T-helper 17 cell (primary cell): ENCODE data around the gene TNN. TPM values are rescaled to one million over a fixed set of nuclear protein-coding genes. Genes with fewer than 3 reads are reported as not detected.
A peak's percentile ranks its signal among the peaks of the same experiment; 100 is the strongest.
"Not testable (repeated sequence)": the region's sequence is repeated elsewhere in the genome, so short reads cannot be mapped to it uniquely, and the experiment has no call there.

Source experiments
- ATAC-seq: fragments of 150-1000 bp; cut with Tn5 transposase; 2 replicates; pipeline ENCODE4 v1.10.0; 2021; ENCODE audit warnings: mild to moderate bottlenecking, moderate library complexity
- DNase-seq, 3 donors: peaks; one replicate each; pipeline versions ENCODE4 v3.0.0 to v3.0.0-alpha.2; 2020 to 2021
- H3K9me3 ChIP-seq: one replicate; pipeline ENCODE4 v1.7.0; 2013; ENCODE audit warnings: low read length, mild to moderate bottlenecking; ENCODE audit not compliant: control insufficient read depth, poor library complexity, severe bottlenecking
- H3K27ac Mint-ChIP-seq: one replicate; pipeline ENCODE4 v1.8.0; 2022; ENCODE audit warnings: mild to moderate bottlenecking, moderate library complexity, mixed read lengths
- H3K27me3 Mint-ChIP-seq: one replicate; pipeline ENCODE4 v1.8.0; 2022; ENCODE audit warnings: mixed read lengths
- H3K36me3 Mint-ChIP-seq: one replicate; pipeline ENCODE4 v1.8.0; 2022; ENCODE audit warnings: low read depth, mixed read lengths
- H3K4me1 Mint-ChIP-seq: one replicate; pipeline ENCODE4 v1.8.0; 2022; ENCODE audit warnings: mild to moderate bottlenecking, mixed read lengths
- H3K4me3 Mint-ChIP-seq: one replicate; pipeline ENCODE4 v1.8.0; 2022; ENCODE audit warnings: mild to moderate bottlenecking, moderate library complexity, mixed read lengths
- total RNA-seq, 4 donors: library from RNA in 2 of 4; stranded (reverse) in 2 of 4; gene quantifications; one replicate each; pipeline ENCODE4 v1.2.3 and lab custom pipeline; 2022 to 2026

Gene TNN
- total RNA-seq, 2 donors from 2014 or later = not detected

DNA sequence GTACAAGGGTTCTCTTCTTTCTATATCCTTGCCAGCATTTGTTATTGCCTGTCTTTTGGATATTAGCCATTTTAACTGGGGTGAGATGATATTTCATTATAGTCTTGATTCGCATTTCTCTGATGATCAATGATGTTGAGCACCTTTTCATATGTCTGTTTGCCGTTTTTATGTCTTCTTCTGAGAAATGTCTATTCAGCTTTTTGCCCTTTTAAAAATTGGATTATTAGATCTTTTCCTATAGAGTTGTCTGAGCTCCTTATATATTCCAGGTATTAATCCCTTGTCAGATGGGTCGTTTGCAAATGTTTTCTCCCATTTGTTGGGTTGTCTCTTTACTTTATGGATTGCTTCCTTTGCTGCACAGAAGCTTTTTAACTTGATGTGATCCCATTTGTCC, 25.0 kb upstream of the TNN start:
- peaks cover 4% of the 10 kb centered on the region for H3K36me3 Mint-ChIP-seq
- H3K4me1 Mint-ChIP-seq = no peaks in the 10 kb centered on the region
- H3K27ac Mint-ChIP-seq = no peak overlapping the region
- H3K9me3 ChIP-seq = no peaks in the 10 kb centered on the region
- H3K27me3 Mint-ChIP-seq = peaks cover 41% of the 10 kb centered on the region
- H3K4me3 Mint-ChIP-seq = no peak overlapping the region
- DNase-seq = no peak
- no peak for ATAC-seq

DNA sequence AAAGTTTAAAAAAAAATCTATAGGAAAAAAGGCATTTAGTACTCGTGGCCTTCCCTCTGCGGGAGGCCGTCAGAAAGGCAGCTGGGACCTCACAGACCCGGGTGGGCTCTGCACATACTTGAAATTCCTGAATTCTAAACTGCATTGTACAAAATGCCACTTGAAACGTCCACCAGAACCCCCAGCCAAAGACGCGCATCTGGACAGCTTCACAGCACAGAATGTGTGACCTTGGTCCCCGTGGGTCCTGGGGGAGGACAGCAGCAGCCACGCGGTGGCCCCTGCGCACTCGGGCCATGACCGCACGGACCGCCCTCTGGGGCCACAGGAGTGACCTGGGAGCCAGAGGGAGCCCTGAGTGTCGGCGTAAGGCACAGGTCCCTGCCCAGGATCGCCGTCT, 23.8 kb upstream of the TNN start:
- H3K9me3 ChIP-seq = no peaks in the 10 kb centered on the region
- ATAC-seq (no peak), DNase-seq (no peak)
- Mint-ChIP-seq H3K4me1 (no peaks in the 10 kb centered on the region), H3K4me3 (no peak overlapping the region), H3K27me3 (peaks cover 48% of the 10 kb centered on the region), H3K36me3 (peaks cover 6% of the 10 kb centered on the region), H3K27ac (no peak overlapping the region)

DNA sequence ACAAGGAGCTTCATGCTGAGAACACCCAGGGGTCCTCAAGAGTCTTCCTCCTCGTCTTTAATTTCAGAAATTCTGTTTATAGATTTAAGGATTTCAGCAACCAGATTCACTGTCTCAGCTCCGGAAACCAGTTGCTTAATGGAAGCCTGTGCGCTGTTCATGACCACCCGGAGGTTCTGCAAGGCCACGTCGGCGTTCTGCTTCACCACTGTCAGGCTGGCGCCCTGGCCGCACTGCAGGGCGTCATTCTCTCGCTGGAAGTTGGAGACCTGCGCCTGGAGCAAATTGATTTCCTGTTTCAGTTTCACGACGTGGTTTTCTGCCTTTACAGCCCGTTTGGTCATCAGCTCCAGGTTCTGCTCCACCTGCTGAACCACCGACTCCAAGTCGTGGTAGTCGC, 23.0 kb upstream of the TNN start:
- H3K36me3 Mint-ChIP-seq, H3K4me1 Mint-ChIP-seq, ATAC-seq, H3K4me3 Mint-ChIP-seq, H3K27ac Mint-ChIP-seq, H3K9me3 ChIP-seq, DNase-seq: not testable (repeated sequence)
- peaks cover 52% of the 10 kb centered on the region for H3K27me3 Mint-ChIP-seq

DNA sequence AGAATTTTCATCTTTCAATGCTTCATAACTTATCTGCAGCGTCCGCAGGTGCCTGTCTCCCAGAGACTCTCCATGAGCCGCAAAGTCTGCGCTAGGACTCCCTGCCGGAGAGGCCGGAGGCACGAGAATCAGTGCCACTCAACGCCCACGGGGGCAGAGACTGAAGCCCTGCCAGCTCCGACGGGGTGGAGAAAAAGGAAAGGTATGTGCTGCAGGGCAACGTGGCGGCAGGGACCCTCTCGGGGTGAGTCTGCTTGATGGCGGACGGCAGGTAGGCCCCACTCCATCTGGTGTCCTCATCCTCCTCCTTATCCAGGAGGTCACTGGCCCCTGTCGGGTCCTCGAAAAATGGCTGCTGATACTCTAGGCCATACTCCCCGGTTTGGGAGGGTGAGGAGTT, 22.5 kb upstream of the TNN start:
- no peak overlapping the region for H3K4me3 Mint-ChIP-seq
- no peaks in the 10 kb centered on the region for H3K9me3 ChIP-seq
- peaks cover 6% of the 10 kb centered on the region for H3K36me3 Mint-ChIP-seq
- ATAC-seq (no peak), DNase-seq (no peak)
- H3K27ac Mint-ChIP-seq = no peak overlapping the region
- peaks cover 53% of the 10 kb centered on the region for H3K27me3 Mint-ChIP-seq
- no peaks in the 10 kb centered on the region for H3K4me1 Mint-ChIP-seq

GRCh38 chr1:175045519-175045918, 22.1 kb upstream of the TNN start:
- H3K4me1 Mint-ChIP-seq = no peaks in the 10 kb centered on the region
- ATAC-seq (no peak), DNase-seq (no peak)
- no peak overlapping the region for H3K27ac Mint-ChIP-seq
- peaks cover 6% of the 10 kb centered on the region for H3K36me3 Mint-ChIP-seq
- H3K4me3 Mint-ChIP-seq = no peak overlapping the region
- H3K9me3 ChIP-seq = no peaks in the 10 kb centered on the region
- peaks cover 57% of the 10 kb centered on the region for H3K27me3 Mint-ChIP-seq

GRCh38 chr1:175050992-175051391, 16.6 kb upstream of the TNN start:
- no peak overlapping the region for H3K4me3 Mint-ChIP-seq
- H3K9me3 ChIP-seq = no peaks in the 10 kb centered on the region
- H3K27me3 Mint-ChIP-seq = peaks cover 80% of the 10 kb centered on the region
- no peak overlapping the region for H3K27ac Mint-ChIP-seq
- peaks cover 7% of the 10 kb centered on the region for H3K36me3 Mint-ChIP-seq
- no peak for DNase-seq
- peaks cover 2% of the 10 kb centered on the region for H3K4me1 Mint-ChIP-seq
- no peak for ATAC-seq

GRCh38 chr1:175054736-175055135, 12.9 kb upstream of the TNN start:
- no peak for ATAC-seq
- Mint-ChIP-seq H3K27ac (no peak overlapping the region), H3K27me3 (peaks cover 55% of the 10 kb centered on the region), H3K36me3 (peaks cover 3% of the 10 kb centered on the region), H3K4me1 (peaks cover 2% of the 10 kb centered on the region), H3K4me3 (no peak overlapping the region)
- no peaks in the 10 kb centered on the region for H3K9me3 ChIP-seq
- DNase-seq = no peak

DNA sequence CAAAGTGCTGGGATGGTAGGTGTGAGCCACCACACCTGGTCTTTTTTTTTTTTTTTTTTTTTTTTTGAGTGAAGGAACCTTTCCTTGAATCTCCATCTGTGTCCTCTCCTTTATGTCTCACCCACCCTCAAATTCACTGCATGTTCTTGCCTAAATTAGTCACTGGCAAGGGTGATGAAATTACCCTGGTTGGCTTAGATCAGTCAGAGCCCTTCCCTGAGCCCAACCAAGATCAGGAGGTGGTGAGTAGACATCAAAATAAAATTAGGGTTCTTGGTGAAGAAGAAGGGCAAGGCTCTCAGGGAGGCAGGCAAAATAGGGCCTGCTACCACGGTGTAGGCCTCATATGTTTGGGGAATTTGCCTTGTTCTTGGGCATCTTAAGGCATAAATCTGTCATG, 5.3 kb upstream of the TNN start:
- Mint-ChIP-seq H3K27me3 (peaks cover 41% of the 10 kb centered on the region), H3K27ac (no peak overlapping the region), H3K4me1 (peaks cover 2% of the 10 kb centered on the region), H3K4me3 (no peak overlapping the region), H3K36me3 (peaks cover 3% of the 10 kb centered on the region)
- DNase-seq (no peak), ATAC-seq (no peak)
- no peaks in the 10 kb centered on the region for H3K9me3 ChIP-seq

GRCh38 chr1:175062858-175063257, 4.8 kb upstream of the TNN start:
- ATAC-seq (no peak), DNase-seq (no peak)
- Mint-ChIP-seq H3K4me1 (peaks cover 2% of the 10 kb centered on the region), H3K27ac (no peak overlapping the region), H3K27me3 (peaks cover 47% of the 10 kb centered on the region), H3K4me3 (no peak overlapping the region), H3K36me3 (peaks cover 3% of the 10 kb centered on the region)
- H3K9me3 ChIP-seq = no peaks in the 10 kb centered on the region

- H3K4me3 Mint-ChIP-seq = no peak overlapping the region
These were observed 3.2 kb downstream of the TNN start for GRCh38 chr1:175070818-175071217.

GRCh38 chr1:175071276-175071943, 3.8 kb downstream of the TNN start:
- H3K4me1 Mint-ChIP-seq = peaks cover 6% of the 10 kb centered on the region
- no peaks in the 10 kb centered on the region for H3K9me3 ChIP-seq
- H3K36me3 Mint-ChIP-seq = no peaks in the 10 kb centered on the region
- H3K27ac Mint-ChIP-seq = no peak overlapping the region
- no peak for DNase-seq
- no peak overlapping the region for H3K4me3 Mint-ChIP-seq
- H3K27me3 Mint-ChIP-seq = peaks cover 78% of the 10 kb centered on the region
- ATAC-seq = no peak

More at GRCh38 chr1:175070818-175071217, 3.2 kb downstream of the TNN start:
- Mint-ChIP-seq H3K36me3 (peaks cover 3% of the 10 kb centered on the region), H3K4me1 (peaks cover 6% of the 10 kb centered on the region), H3K27me3 (peaks cover 78% of the 10 kb centered on the region), H3K27ac (no peak overlapping the region)
- DNase-seq (no peak), ATAC-seq (no peak)
- H3K9me3 ChIP-seq = no peaks in the 10 kb centered on the region

DNA sequence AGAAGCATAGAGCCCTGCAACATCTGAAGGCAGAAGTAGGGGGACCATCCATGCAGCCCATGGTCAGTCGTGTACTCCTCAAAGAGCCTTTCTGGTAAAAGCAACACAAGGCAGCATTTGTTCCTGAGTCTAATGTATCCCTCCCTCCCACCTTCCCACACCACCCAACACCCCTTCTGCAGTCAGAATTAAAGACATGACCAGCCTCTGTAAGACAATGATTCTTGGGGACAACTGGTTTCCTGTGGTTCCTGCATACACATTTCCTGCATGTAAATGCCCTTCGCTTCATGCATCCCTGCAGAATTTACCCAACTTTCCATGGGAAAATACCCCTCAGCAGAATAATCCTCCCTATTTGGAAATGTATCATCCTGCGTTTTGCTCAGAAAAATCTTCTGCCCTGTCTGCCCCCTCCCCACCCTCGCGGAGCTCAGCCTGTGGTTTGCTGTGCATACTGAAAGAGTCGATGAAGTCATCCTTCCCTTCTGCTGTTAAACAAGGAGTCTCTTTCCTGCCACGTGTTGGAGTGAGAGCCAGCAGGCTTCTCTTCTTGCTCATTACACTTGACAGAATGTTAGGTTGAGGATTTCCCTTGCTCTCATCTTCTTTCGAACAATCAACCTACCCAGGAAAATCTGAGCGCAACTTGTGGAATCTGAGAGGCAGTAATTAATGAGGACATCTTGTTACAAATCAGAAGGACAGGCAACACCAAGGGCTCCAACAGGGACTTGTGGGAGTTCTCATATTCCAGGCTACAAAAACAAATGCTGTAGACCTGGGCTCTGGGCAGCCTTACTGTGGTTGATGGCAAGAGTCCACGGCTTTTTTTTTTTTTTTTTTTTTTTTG, 4.7 kb downstream of the TNN start:
- H3K4me3 Mint-ChIP-seq = peak overlapping the region; percentile 31
- ATAC-seq = no peak

GRCh38 chr1:175073061-175073460, 5.4 kb downstream of the TNN start:
- Mint-ChIP-seq H3K4me1 (peaks cover 8% of the 10 kb centered on the region), H3K4me3 (no peak overlapping the region), H3K27ac (no peak overlapping the region), H3K36me3 (no peaks in the 10 kb centered on the region), H3K27me3 (peaks cover 75% of the 10 kb centered on the region)
- H3K9me3 ChIP-seq = no peaks in the 10 kb centered on the region
- ATAC-seq (no peak), DNase-seq (no peak)

More for the DNA sequence above, 4.7 kb downstream of the TNN start:
- Mint-ChIP-seq H3K27ac (no peak overlapping the region), H3K36me3 (no peaks in the 10 kb centered on the region), H3K27me3 (peaks cover 78% of the 10 kb centered on the region), H3K4me1 (peaks cover 8% of the 10 kb centered on the region)
- DNase-seq = no peak
- H3K9me3 ChIP-seq = no peaks in the 10 kb centered on the region

- no peak for DNase-seq
- no peaks in the 10 kb centered on the region for H3K36me3 Mint-ChIP-seq
- peaks cover 73% of the 10 kb centered on the region for H3K27me3 Mint-ChIP-seq
- H3K27ac Mint-ChIP-seq = no peak overlapping the region
- no peak overlapping the region for H3K4me3 Mint-ChIP-seq
- ATAC-seq = no peak
- peaks cover 8% of the 10 kb centered on the region for H3K4me1 Mint-ChIP-seq
- no peaks in the 10 kb centered on the region for H3K9me3 ChIP-seq
These were observed 6.0 kb downstream of the TNN start for GRCh38 chr1:175073633-175074032.
